LNCaP clone FGC (cell line): ENCODE measurements around the gene TAF5.
A peak's percentile ranks its signal among the peaks of the same experiment; 100 is the strongest.

Experiments
- DNase-seq: peaks from one replicate; pipeline ENCODE4 v3.0.0-alpha.2; 2011; ENCODE audit warnings: low read depth
- H3K4me3 ChIP-seq: 2 replicates; pipeline ENCODE4 v1.5.1; 2011; ENCODE audit warnings: mild to moderate bottlenecking, low read depth, low read length, control low read depth
- CTCF ChIP-seq: IDR thresholded peaks from 2 replicates; pipeline ENCODE4 v1.5.1; 2012; ENCODE audit warnings: mild to moderate bottlenecking; ENCODE audit not compliant: control insufficient read depth, insufficient read depth; ENCODE audit errors: extremely low read depth

The TAF5 gene

GRCh38 chr10:103427866-103428265 lies 60.1 kb downstream of the TAF5 start:
- TF ChIP-seq CTCF, result no peak
- no peak for DNase-seq
- H3K4me3 ChIP-seq, result no peak overlapping the region

GRCh38 chr10:103428989-103429643 lies 61.3 kb downstream of the TAF5 start:
- no peak overlapping the region for H3K4me3 ChIP-seq
- DNase-seq, result no peak
- no peak for TF ChIP-seq CTCF

- TF ChIP-seq CTCF, result no peak
- DNase-seq, result no peak
- no peak overlapping the region for H3K4me3 ChIP-seq
Observed at GRCh38 chr10:103429647-103430046, 61.9 kb downstream of the TAF5 start.

GRCh38 chr10:103431902-103432301 lies 64.1 kb downstream of the TAF5 start:
- no peak for TF ChIP-seq CTCF
- peak; percentile 80 for DNase-seq
- no peak overlapping the region for H3K4me3 ChIP-seq

GRCh38 chr10:103433858-103434257 lies 66.1 kb downstream of the TAF5 start:
- H3K4me3 ChIP-seq, result no peak overlapping the region
- DNase-seq, result no peak
- no peak for TF ChIP-seq CTCF
